GM10248 (cell line): ENCODE measurements around the gene ZNF485.
"Not testable (repeated sequence)": the region's sequence is repeated elsewhere in the genome, so short reads cannot be mapped to it uniquely, and the experiment has no call there.

Experiments used
- CTCF ChIA-PET: fragments of 300-600 bp; sonication (Branson Sonifier 250); formaldehyde crosslinking; extraction: SDS; loops from one replicate; lab custom pipeline; 2021; ENCODE audit warnings: antibody characterized with exemption; lab: Yijun Ruan, JAX
- POLR2A ChIA-PET: fragments of 350-650 bp; sonication (Branson Sonifier 250); formaldehyde crosslinking; extraction: SDS; loops from one replicate; lab custom pipeline; 2020; ENCODE audit warnings: antibody characterized with exemption; lab: Yijun Ruan, JAX
- DNase-seq: peaks from one replicate; pipeline ENCODE4 v3.0.0; 2012; ENCODE audit errors: extremely low spot score
- TF ChIP-seq, protein P1 (sequence below): IDR thresholded peaks from 2 replicates; pipeline ENCODE4 v1.5.1; 2012; ENCODE audit warnings: mild to moderate bottlenecking, low read depth; ENCODE audit errors: extremely low read depth, missing control alignments, control extremely low read depth

ZNF485 gene

DNA sequence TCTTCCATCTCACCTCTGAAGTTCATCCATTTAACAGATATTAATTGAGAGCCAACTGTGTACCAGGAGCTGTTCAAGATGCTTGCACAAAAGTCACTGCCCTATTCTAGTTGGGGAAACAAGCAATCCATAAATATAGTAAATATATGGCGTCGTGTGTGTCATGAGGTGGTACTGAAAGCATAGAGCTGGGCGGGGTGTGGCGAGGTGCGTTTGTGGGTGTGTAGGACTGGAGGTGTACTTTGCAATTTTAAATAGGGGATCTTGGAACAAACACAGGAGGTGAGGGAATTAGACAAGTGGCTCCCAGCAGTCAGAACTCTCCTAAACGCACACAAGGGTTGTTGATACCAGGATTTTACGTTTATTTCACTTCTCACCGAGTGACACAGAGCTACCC is 31.3 kb upstream of the ZNF485 start:
- TF ChIP-seq, protein P1, sequence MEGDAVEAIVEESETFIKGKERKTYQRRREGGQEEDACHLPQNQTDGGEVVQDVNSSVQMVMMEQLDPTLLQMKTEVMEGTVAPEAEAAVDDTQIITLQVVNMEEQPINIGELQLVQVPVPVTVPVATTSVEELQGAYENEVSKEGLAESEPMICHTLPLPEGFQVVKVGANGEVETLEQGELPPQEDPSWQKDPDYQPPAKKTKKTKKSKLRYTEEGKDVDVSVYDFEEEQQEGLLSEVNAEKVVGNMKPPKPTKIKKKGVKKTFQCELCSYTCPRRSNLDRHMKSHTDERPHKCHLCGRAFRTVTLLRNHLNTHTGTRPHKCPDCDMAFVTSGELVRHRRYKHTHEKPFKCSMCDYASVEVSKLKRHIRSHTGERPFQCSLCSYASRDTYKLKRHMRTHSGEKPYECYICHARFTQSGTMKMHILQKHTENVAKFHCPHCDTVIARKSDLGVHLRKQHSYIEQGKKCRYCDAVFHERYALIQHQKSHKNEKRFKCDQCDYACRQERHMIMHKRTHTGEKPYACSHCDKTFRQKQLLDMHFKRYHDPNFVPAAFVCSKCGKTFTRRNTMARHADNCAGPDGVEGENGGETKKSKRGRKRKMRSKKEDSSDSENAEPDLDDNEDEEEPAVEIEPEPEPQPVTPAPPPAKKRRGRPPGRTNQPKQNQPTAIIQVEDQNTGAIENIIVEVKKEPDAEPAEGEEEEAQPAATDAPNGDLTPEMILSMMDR = no peak
- ChIA-PET POLR2A (no interaction called here), CTCF (no interaction called here)
- DNase-seq = no peak

DNA sequence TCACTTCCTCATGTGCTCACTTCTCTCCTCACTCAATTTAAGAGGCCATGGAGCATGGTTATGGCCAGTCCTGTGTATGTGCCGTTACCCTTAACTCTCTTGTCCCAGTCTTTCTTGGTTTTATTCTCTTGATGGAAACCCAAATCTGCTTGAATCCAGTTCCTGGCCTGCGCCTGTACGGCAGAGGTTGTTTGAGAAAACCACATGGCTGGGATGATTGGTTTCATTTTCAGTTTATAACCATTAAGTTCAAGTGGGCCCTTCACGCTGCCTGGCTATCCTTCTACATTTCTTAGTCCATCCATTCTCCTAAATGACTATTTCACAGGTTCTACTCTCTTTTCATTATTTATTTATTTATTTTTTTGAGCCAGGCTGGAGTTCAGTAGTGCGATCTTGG is 30.2 kb upstream of the ZNF485 start:
- TF ChIP-seq, protein P1 = no peak
- DNase-seq = no peak
- POLR2A ChIA-PET = no interaction called here
- CTCF ChIA-PET = no interaction called here

DNA sequence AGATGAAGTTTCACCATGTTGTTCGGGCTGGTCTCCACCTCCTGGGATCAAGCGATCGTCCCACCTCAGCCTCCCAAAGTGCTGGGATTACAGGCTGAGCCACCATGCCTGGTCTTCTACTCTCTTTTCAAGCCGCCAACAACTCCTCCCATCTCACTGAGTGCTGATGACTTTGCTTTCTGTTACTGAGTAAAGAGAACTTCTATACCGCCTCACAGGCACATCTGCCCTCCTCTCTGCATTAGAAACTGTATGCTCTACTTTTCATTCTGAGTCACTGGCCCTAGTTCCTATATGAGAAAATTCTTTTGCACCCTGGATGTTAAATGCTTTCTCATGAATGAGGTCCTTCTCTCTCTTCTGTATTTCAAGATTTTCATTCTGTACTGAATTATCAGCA is 29.7 kb upstream of the ZNF485 start:
- POLR2A ChIA-PET = no interaction called here
- CTCF ChIA-PET = no interaction called here
- TF ChIP-seq, protein P1 = no peak
- DNase-seq = no peak

DNA sequence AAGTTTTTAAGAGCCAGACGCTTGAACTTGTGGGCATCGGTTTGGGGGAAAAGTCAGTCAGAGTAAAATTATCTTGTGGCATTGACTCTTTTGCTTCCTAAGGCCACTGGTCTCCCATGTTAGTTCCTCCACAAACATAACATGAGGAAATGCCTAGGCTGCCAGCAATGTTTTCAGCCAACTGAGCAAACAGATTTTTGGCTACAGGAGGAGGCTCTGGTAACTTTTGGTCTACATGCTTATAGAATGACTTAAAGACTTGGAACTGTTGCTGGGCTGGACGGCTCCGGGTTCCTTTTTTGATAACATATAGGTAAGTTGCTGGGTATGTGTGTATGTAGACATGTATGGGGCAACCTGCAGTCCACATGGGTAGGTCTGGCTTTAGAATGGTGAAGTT is 22.2 kb upstream of the ZNF485 start:
- ChIA-PET CTCF (interaction anchor here (1.1 kb wide), 1 partner anchor 11 kb away, joined by 3 read pairs; no protein-coding TSS in a partner anchor), POLR2A (no interaction called here)
- DNase-seq = no peak
- TF ChIP-seq, protein P1 = no peak

DNA sequence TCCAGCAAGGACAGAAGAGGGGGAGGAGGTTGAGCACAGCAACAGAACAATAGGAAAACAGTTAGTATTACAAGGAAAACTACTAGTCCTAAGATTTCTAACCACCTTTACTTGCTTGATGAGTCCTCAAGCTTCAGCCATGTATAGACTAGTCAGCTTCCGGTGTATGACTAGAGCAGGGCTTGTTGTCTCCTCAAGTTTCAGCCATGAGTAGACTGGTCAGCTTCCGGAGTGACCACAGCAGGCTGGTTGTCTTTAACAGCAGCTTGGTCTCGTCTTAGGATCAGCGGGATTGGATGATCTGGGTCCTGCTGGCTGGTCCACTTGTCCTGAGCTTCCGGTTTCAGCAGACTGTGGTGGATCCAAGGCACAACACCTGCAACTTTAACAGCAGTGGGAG is 21.2 kb upstream of the ZNF485 start:
- CTCF ChIA-PET = interaction anchor here (1.4 kb wide), 1 partner anchor 7 kb away, joined by 3 read pairs; no protein-coding TSS in a partner anchor
- TF ChIP-seq, protein P1 = no peak
- POLR2A ChIA-PET = no interaction called here
- DNase-seq = no peak

DNA sequence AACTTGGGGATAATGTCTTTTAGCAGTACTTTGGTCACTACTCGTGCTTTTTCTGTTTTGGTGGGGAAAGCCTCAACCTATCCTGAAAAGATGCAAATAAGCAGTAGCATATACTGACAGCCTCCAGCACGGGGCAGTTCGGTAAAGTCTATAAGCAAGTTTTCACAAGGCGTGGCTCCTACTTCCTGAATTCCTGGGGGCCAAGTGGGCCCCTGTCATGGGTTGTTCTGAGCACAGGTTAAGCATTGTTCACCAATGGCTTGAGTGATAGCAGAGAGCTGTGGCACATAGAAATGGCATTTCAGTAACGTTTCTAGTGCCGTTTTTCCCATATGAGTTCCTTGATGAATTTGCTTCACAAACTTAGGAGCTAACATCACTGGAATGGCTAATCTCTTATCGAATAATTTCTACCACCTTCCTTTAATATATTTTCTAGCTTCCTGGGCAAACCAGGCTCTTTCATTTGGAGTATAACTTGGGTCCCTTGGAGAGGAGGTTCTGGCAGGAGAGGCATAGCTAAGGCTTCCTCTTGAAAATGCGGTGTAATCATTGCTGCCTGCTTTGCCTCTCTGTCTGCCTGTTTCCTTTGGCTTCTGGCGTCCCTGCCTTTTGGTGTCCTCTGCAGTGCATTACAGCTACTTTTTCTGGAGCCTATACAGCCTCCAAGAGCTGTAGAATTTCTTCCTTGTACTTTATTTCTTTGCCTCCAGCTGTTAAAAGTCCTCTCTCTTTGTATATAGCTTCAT is 20.1 kb upstream of the ZNF485 start:
- TF ChIP-seq, protein P1 = no peak
- no peak for DNase-seq
- ChIA-PET CTCF (interaction anchor here (1.4 to 1.5 kb wide), 2 partner anchors 9 kb away, joined by 3 read pairs; no protein-coding TSS in a partner anchor), POLR2A (no interaction called here)

DNA sequence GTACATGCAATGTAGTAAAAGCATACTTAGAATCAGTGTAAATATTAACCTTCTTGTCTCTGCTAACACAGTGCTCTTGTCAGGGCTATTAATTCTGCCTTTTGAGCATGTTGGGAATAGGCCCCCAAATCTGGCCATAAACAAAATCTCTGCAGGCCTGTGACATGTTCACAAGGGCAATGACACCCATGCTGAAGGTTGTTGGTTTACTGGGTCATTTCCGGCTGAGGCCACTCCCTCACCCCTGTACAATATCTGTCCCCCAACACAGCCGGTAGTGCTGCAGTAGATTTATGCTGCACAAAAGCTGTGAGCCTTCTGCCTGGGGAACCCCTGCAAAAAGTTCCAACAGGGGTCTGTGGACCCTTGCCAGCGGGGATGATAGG is 19.5 kb upstream of the ZNF485 start:
- POLR2A ChIA-PET, DNase-seq: not testable (repeated sequence)
- CTCF ChIA-PET = interaction anchor here (1.4 to 1.5 kb wide), 2 partner anchors 8 to 9 kb away, joined by 3 read pairs; no protein-coding TSS in a partner anchor
